NCI-H1694 treated with DMSO at 0.1 percent for 48 hours (cell line): ENCODE results near the gene FBLIM1.
"Not testable (repeated sequence)": the region's sequence is repeated elsewhere in the genome, so short reads cannot be mapped to it uniquely, and the experiment has no call there.

Source experiments
- DNase-seq: peaks from one replicate; lab custom pipeline; 2025; lab: John Stamatoyannopoulos, UW

The FBLIM1 gene

GRCh38 chr1:15810073-15810472 is 51.5 kb downstream of the FBLIM1 start:
- no peak for DNase-seq

GRCh38 chr1:15816674-15817073 is 58.1 kb downstream of the FBLIM1 start:
- no peak for DNase-seq

DNA sequence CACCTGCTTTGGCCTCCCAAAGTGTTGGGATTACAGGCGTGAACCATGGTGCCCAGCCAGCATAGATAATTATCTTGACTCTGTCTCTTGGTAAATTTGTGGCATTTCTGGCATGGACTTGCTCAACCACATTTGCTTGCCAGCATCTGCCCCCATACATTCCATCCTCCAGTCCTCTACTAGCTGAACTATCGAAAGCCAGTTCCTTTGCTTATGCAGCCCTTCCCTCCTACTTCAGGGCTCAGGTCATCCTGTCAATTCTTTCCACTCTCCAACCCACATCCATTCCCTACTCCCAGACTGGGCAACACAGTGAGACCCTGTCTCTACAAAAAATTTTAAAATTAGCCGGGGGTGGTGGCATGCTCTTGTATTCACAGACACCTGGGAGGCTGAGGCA is 61.9 kb downstream of the FBLIM1 start:
- no peak for DNase-seq

GRCh38 chr1:15825800-15826199 is 67.2 kb downstream of the FBLIM1 start:
- DNase-seq, result no peak

DNA sequence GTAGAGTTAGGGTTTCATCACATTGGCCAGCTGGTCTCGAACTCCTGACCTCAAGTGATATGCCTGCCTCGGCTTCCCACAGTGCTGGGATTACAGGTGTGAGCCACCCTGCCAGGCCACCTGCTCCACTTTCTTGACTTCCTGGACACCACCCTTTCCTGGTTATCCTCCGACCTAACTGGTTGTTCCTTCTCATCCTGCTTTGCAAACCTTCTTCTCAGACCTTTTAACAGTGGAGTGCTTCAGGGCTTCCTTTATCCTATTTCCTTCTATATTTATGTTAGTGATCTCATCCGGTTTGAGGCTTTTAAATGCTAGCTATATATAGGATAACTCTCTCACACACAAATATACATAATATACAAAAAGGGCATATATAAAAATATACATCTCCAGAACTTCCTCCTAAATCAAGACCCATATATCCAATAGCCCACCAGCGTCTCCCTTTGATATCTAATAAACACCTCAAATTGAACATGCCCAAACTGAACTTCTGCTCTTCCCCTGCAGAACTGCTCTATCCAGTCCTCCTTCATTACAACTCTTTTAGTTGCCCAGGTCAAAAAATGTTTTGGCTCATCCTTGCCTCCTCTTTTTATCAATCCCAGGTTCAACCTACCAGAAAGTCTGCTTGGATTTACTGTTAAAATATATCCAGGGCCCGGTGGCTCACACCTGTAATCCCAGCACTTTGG is 68.4 kb downstream of the FBLIM1 start:
- no peak for DNase-seq

DNA sequence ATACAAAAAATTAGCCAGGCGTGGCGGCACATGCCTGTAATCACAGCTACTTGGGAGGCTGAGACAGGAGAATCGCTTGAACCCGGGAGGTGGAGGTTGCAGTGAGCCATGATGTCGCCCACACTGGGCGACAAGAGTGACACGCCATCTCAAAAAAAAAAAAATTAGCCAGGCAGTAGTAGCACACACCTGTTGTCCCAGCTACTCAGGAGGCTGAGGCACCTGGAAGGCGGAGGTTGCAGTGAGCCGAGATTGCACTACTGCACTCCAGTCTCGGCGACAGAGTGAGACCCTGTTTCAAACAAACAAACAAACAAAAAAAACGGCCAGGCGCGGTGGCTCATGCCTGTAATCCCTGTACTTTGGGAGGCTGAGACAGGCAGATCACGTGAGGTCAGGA is 69.0 kb downstream of the FBLIM1 start:
- DNase-seq, result not testable (repeated sequence)

DNA sequence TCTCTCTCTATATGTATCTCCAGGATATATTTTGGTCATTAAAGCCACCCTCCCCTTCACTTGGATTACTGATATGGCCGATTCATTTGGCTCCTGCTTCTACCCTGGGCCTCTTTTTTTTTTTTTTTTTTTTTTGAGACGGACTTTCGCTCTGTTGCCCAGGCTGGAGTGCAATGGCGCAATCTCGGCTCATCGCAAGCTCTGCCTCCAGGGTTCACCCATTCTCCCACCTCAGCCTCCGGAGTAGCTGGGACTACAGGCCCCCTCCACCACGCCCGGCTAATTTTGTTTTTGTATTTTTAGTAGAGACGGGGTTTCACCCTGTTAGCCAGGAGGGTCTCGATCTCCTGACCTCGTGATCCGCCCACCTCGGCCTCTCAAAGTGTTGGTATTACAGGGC is 70.3 kb downstream of the FBLIM1 start:
- DNase-seq, result not testable (repeated sequence)

- no peak for DNase-seq
These were observed 71.7 kb downstream of the FBLIM1 start for GRCh38 chr1:15830258-15830657.

- no peak for DNase-seq
These were observed 74.6 kb downstream of the FBLIM1 start for GRCh38 chr1:15833069-15833679.

DNA sequence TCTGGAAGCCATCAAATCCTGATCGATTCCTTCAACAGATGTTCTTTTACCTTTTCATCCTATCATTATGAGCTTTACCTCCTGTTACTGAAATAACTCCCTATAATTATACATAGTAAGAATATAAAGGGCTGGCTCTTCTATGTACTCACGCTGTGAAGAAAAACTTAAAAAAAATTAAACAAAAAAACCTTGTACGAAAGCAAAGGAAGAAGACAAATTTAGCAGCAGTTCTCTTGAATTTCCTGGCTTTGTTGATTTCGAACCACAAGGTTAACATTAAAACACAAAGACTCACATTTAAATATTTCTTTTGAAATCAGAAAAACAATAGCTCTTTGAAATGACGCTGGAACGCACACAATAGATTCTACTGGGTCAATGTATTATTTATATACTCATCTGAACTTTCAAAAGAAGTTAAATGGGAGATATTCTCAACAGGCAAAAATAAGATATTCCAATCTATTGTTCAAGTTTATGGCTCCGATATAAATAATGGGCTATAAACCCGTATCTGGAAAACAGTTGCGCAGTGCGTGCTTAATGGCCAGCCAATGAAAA is 75.3 kb downstream of the FBLIM1 start:
- no peak for DNase-seq

DNA sequence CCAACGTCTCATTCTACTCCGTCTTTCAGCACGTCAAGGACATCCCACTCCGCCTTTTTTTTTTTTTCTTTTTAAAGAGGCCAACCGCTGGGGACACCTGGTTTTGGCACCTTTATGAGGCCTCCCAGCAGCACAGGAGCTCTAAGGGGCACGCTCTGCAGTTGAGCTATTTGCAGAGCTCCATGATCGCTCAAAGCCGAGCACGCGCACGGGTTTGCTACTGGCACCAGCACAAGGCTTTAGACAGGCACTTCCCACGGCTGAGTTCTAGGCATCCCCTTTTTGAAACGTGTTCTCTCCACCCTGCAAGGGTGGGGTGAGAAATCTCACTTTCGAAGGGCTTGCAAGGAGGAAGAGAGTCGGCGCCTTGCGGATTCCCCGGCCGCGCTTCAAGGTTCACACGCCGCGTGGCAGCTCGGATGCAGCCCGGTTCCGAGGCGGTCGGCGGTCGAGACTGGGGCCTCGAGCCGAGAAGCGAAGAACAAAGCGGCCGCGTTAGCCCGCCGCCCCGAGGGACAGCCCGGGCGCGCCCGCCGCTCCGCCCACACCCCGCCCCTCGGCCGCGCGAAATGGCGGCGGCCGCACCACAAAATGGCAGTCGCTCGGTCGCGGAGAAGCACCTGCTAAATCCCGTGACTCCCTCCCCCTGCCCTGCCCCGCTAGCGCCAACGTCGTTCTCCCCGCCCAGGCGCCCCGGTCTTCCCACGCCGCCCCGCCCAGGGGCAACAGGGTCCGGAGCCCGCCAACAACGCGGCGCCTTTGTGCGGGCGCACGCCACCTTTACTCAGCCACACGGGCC is 76.0 kb downstream of the FBLIM1 start:
- DNase-seq, result peak; percentile 93

- DNase-seq, result no peak
These were observed 76.7 kb downstream of the FBLIM1 start for GRCh38 chr1:15835205-15835740.

DNA sequence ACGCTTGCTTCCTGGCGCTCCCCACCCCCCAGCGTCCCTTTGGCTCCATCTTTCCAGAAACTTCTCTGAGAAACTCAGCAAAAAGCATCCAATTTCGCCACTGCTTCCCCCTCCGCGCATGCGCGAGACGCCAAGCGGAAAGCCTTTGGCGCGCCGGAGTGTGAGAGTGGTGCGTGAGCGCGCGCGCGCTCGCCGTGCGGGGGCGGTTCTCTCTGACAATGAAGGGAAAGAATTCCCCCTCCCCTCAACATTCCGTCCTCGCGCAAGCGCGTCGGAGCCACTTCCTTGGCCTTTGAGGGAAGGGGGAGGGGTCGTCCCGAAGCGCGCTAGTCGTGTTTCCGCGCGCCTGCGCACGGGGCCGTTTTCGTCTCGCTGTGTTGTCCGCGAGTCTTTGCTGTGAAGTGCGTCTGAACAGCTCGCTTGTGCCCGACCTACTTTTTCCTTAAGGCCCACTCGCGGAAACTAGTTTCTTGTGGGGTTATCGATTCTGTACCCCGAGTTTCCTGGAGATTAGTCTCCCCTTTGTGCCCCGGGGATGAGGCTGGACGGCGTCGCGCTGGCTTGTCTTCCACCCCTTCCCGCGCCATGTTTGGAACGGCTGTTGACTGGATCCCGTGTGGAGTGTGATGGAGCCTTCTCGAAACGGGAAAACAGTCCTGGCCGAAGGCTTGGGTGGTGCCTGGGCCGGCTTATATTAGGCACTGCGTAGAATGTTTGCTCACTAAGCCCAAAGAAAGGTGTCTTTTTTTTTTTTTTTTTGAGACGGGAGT is 77.3 kb downstream of the FBLIM1 start:
- DNase-seq, result peak; percentile 96
